IMR-90 (cell line): ENCODE data around the gene RALGPS1.

Experiments
- CEBPB ChIP-seq: IDR thresholded peaks from 2 replicates; pipeline ENCODE4 v1.6.1; 2012; ENCODE audit warnings: low read depth, low read length, improper control_type of control experiment
- FOS ChIP-seq: fragments of 150-350 bp; IDR thresholded peaks from 2 replicates; pipeline ENCODE4 v1.6.1; 2016; ENCODE audit warnings: low read depth, low read length
- MAFK ChIP-seq: IDR thresholded peaks from 2 replicates; pipeline ENCODE4 v1.6.1; 2012; ENCODE audit warnings: low read depth, low read length, improper control_type of control experiment
- MAZ ChIP-seq: IDR thresholded peaks from 2 replicates; pipeline ENCODE4 v1.6.1; 2012; ENCODE audit warnings: low read depth, mild to moderate bottlenecking, low read length, improper control_type of control experiment, moderate library complexity, borderline replicate concordance
- POLR2A ChIP-seq: IDR thresholded peaks from 2 replicates; pipeline ENCODE4 v1.6.1; 2012; ENCODE audit warnings: mild to moderate bottlenecking, low read depth, low read length
- RAD21 ChIP-seq: IDR thresholded peaks from 2 replicates; pipeline ENCODE4 v1.6.1; 2012; ENCODE audit warnings: low read length, improper control_type of control experiment
- RCOR1 ChIP-seq: IDR thresholded peaks from 2 replicates; pipeline ENCODE4 v1.6.1; 2012; ENCODE audit warnings: mild to moderate bottlenecking, low read length, improper control_type of control experiment; ENCODE audit not compliant: insufficient replicate concordance
- RFX5 ChIP-seq: IDR thresholded peaks from 2 replicates; pipeline ENCODE4 v1.8.0; 2012; ENCODE audit warnings: low read depth, mild to moderate bottlenecking, low read length, moderate library complexity
- TF ChIP-seq, protein P1 (sequence below): conservative IDR thresholded peaks from 2 replicates; pipeline ENCODE4 v1.5.1; 2012; ENCODE audit warnings: mild to moderate bottlenecking, low read depth, low read length, improper control_type of control experiment
- TF ChIP-seq, protein P2 (sequence below): fragments of 150-350 bp; IDR thresholded peaks from 2 replicates; pipeline ENCODE4 v1.6.1; 2016; ENCODE audit warnings: low read depth, mild to moderate bottlenecking, low read length, moderate library complexity, borderline replicate concordance

DNA sequence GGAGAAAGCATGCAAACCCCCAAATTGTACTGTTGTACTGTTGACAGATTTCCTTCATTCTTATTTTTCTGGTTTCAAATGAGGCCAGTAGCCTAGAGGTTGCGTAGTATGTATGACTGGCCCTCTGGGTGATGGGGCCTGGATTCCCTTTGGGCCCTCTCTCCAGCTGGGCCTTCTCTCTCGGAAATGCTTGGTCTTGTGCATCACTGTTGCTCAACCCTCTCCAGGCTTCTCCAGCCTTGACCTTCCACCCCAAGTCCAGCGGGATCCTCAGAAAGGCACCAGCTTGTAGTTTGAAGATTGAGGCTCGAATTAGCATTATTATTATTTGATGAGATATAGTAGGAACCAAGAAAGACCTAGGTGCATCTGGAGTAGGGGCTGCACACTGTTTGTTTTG lies 120.8 kb downstream of the RALGPS1 start:
- TF ChIP-seq, protein P1, sequence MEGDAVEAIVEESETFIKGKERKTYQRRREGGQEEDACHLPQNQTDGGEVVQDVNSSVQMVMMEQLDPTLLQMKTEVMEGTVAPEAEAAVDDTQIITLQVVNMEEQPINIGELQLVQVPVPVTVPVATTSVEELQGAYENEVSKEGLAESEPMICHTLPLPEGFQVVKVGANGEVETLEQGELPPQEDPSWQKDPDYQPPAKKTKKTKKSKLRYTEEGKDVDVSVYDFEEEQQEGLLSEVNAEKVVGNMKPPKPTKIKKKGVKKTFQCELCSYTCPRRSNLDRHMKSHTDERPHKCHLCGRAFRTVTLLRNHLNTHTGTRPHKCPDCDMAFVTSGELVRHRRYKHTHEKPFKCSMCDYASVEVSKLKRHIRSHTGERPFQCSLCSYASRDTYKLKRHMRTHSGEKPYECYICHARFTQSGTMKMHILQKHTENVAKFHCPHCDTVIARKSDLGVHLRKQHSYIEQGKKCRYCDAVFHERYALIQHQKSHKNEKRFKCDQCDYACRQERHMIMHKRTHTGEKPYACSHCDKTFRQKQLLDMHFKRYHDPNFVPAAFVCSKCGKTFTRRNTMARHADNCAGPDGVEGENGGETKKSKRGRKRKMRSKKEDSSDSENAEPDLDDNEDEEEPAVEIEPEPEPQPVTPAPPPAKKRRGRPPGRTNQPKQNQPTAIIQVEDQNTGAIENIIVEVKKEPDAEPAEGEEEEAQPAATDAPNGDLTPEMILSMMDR = no peak
- no peak for TF ChIP-seq MAZ
- TF ChIP-seq POLR2A = no peak
- TF ChIP-seq MAFK = no peak
- no peak for TF ChIP-seq RAD21
- TF ChIP-seq CEBPB = no peak
- TF ChIP-seq FOS = no peak
- no peak for TF ChIP-seq RCOR1
- no peak for TF ChIP-seq RFX5
- TF ChIP-seq, protein P2, sequence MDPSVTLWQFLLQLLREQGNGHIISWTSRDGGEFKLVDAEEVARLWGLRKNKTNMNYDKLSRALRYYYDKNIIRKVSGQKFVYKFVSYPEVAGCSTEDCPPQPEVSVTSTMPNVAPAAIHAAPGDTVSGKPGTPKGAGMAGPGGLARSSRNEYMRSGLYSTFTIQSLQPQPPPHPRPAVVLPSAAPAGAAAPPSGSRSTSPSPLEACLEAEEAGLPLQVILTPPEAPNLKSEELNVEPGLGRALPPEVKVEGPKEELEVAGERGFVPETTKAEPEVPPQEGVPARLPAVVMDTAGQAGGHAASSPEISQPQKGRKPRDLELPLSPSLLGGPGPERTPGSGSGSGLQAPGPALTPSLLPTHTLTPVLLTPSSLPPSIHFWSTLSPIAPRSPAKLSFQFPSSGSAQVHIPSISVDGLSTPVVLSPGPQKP = no peak
